Activated CD8-positive, alpha-beta T cell treated with anti-CD3 and anti-CD28 coated beads for 36 hours (primary cell): ENCODE results near the gene DHX32. TPM values are rescaled to one million over a fixed set of nuclear protein-coding genes. Genes with fewer than 3 reads are reported as not detected.
"Not testable (repeated sequence)": the region's sequence is repeated elsewhere in the genome, so short reads cannot be mapped to it uniquely, and the experiment has no call there.

ENCODE experiments used
- ATAC-seq: fragments of 200-7000 bp; cut with Tn5 transposase; one replicate; pipeline ENCODE4 v1.10.0; 2021; ENCODE audit warnings: mild to moderate bottlenecking, moderate library complexity
- CTCF ChIA-PET: fragments of 350-600 bp; sonication (Branson Sonifier 250); formaldehyde crosslinking; loops from one replicate; lab custom pipeline; 2021; ENCODE audit warnings: antibody characterized with exemption; lab: Charles Lee
- POLR2A ChIA-PET: fragments of 350-600 bp; sonication (Branson Sonifier 250); formaldehyde crosslinking; loops from one replicate; lab custom pipeline; 2021; ENCODE audit warnings: antibody characterized with exemption; lab: Charles Lee
- DNase-seq: peaks from one replicate; pipeline ENCODE4 v3.0.0-alpha.2; 2020
- H3K27ac Mint-ChIP-seq: one replicate; pipeline ENCODE4 v1.8.0; 2021; ENCODE audit warnings: mild to moderate bottlenecking, mixed read lengths
- H3K27me3 Mint-ChIP-seq: one replicate; pipeline ENCODE4 v1.8.0; 2021; ENCODE audit warnings: mixed read lengths
- H3K36me3 Mint-ChIP-seq: one replicate; pipeline ENCODE4 v1.8.0; 2021; ENCODE audit warnings: low read depth, mixed read lengths
- H3K4me1 Mint-ChIP-seq: one replicate; pipeline ENCODE4 v1.8.0; 2021; ENCODE audit warnings: low read depth, mixed read lengths
- H3K4me3 Mint-ChIP-seq: one replicate; pipeline ENCODE4 v1.8.0; 2021; ENCODE audit warnings: mild to moderate bottlenecking, moderate library complexity, mixed read lengths
- H3K9me3 Mint-ChIP-seq: one replicate; pipeline ENCODE4 v1.8.0; 2021; ENCODE audit warnings: mixed read lengths
- CTCF ChIP-seq: fragments of 200-600 bp; IDR thresholded peaks from one replicate; pipeline ENCODE4 v1.8.0; 2022; ENCODE audit warnings: antibody characterized with exemption, mild to moderate bottlenecking
- intact Hi-C: fragments of 100-400 bp; cut with micrococcal nuclease; formaldehyde crosslinking; loops from one replicate; pipeline ENCODE4 v1.10.0; 2022
- total RNA-seq, 2 experiments: library from RNA; stranded (reverse); gene quantifications; one replicate each; pipeline ENCODE4 v1.2.3, GENCODE V29; 2021

Gene DHX32
- total RNA-seq, 2 experiments from 2014 or later: 26.6 to 27.8 TPM

GRCh38 chr10:125925262-125925834 is 44.3 kb upstream of the DHX32 start:
- DNase-seq: no peak
- H3K4me1 Mint-ChIP-seq: no peaks in the 10 kb centered on the region
- H3K27me3 Mint-ChIP-seq: no peaks in the 10 kb centered on the region
- no peak overlapping the region for H3K4me3 Mint-ChIP-seq
- no peak overlapping the region for H3K27ac Mint-ChIP-seq
- ATAC-seq: no peak
- ChIA-PET POLR2A (no interaction called here), CTCF (interaction anchor here (0.8 kb wide), 1 partner anchor 9 kb away, joined by 3 read pairs; no protein-coding TSS in a partner anchor)
- H3K9me3 Mint-ChIP-seq: peaks cover 1% of the 10 kb centered on the region
- no peaks in the 10 kb centered on the region for H3K36me3 Mint-ChIP-seq
- intact Hi-C loops: no loop called here
- TF ChIP-seq CTCF: no peak

DNA sequence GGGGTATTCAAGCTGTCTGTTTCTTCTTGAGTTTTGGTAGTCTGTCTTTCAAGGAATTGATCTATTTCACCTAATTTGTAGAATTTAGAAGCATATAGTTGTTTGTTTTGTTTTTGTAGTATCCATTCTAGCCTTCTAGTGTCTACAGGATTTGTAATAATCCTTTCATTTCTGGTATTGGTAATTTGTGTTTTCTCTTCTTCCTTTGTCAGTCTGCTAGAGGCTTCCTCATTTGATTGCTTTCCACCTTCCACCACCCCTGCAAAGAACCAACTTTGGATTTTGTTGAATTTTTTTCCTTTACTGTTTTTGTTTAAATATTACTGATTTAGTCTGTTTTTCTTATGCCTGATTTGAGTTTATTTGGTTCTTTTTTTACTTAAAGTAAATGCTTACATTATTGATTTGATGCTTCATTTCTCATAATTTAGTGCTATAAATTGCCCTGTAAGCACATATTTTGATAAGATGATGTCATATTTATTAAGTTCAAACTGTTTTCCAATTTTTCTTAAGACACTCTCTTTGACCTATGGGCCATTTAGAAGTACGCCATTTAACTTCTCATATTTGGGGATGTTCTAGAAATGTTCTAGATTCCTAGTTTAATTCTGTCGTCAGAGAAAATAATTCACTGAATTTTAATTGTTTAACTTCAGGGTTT is 40.7 kb upstream of the DHX32 start:
- H3K4me1 Mint-ChIP-seq, H3K27ac Mint-ChIP-seq, H3K27me3 Mint-ChIP-seq, ATAC-seq, H3K36me3 Mint-ChIP-seq, CTCF ChIA-PET, POLR2A ChIA-PET, H3K9me3 Mint-ChIP-seq, H3K4me3 Mint-ChIP-seq, DNase-seq, intact Hi-C loops: not testable (repeated sequence)

DNA sequence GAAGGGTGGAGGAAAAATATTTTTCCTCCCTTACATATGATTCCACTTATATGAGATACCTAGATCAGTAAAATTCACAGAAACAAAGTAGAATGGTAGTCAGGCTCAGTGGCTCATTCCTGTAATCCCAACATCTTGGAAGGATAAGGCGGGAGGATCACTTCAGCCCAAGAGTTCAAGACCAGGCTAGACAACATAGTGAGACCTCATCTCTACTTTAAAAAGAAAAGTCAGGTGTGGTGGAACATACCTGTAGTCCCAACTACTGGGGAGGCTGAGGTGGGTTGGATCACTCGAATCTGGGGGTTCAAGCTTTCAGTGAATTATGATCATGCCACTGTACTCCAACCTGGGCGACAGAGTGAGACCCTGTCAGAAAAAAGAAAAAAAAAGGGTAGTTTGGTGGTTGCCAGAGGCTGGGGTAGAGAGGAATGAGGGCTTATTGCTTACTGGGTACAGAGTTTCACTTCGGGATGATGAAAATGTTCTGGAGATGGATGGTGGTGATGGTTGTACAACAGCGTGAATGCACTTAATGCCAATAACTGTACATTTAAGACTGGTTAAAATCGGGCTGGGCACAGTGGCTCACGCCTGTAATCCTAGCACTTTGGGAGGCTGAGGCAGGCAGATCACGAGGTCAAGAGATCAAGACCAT is 36.7 kb upstream of the DHX32 start:
- H3K27me3 Mint-ChIP-seq, H3K27ac Mint-ChIP-seq, H3K4me1 Mint-ChIP-seq, H3K4me3 Mint-ChIP-seq, CTCF ChIA-PET, DNase-seq, POLR2A ChIA-PET, ATAC-seq, intact Hi-C loops, H3K36me3 Mint-ChIP-seq, H3K9me3 Mint-ChIP-seq: not testable (repeated sequence)

- no peak overlapping the region for H3K27ac Mint-ChIP-seq
- POLR2A ChIA-PET: no interaction called here
These were observed 35.9 kb upstream of the DHX32 start for GRCh38 chr10:125916977-125917376.

DNA sequence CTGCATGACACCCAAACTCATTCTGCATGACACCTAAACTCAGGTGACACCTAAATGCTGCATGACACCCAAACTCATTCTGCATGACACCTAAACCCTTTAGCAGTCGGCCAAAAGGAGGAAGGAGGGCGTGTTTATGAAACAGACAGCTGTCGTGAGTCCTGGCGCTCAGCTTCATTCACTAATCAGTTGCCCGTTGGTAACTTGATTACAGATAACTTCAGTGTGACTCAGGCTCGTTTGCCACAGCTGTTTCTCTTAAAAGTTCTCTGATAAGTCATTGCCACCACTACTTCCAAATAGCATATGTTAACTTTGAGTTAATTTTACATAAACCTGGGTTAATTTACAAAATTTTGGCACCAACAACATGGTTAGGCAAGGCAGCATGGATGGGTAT is 32.2 kb upstream of the DHX32 start:
- ATAC-seq, H3K27ac Mint-ChIP-seq, H3K9me3 Mint-ChIP-seq, POLR2A ChIA-PET, H3K4me1 Mint-ChIP-seq, H3K4me3 Mint-ChIP-seq, H3K27me3 Mint-ChIP-seq, CTCF ChIA-PET, intact Hi-C loops, H3K36me3 Mint-ChIP-seq, DNase-seq: not testable (repeated sequence)

More at GRCh38 chr10:125916977-125917376, 35.9 kb upstream of the DHX32 start:
- H3K4me1 Mint-ChIP-seq: no peaks in the 10 kb centered on the region
- no peak for ATAC-seq
- CTCF ChIA-PET: no interaction called here
- intact Hi-C loops: no loop called here
- H3K27me3 Mint-ChIP-seq: peaks cover 3% of the 10 kb centered on the region
- H3K9me3 Mint-ChIP-seq: peaks cover 2% of the 10 kb centered on the region
- H3K4me3 Mint-ChIP-seq: no peak overlapping the region
- no peak for TF ChIP-seq CTCF
- DNase-seq: no peak
- H3K36me3 Mint-ChIP-seq: no peaks in the 10 kb centered on the region

- Mint-ChIP-seq H3K36me3 (no peaks in the 10 kb centered on the region), H3K9me3 (no peaks in the 10 kb centered on the region), H3K4me1 (no peaks in the 10 kb centered on the region), H3K4me3 (no peak overlapping the region), H3K27ac (no peak overlapping the region), H3K27me3 (peaks cover 3% of the 10 kb centered on the region)
- POLR2A ChIA-PET: no interaction called here
- intact Hi-C loops: no loop called here
- CTCF ChIA-PET: no interaction called here
- DNase-seq (no peak), ATAC-seq (no peak)
- TF ChIP-seq CTCF: no peak
These were observed 30.9 kb upstream of the DHX32 start for GRCh38 chr10:125911990-125912389.
